ENCODE results near the gene TMEM61.
"Not testable (repeated sequence)": the region's sequence is repeated elsewhere in the genome, so short reads cannot be mapped to it uniquely, and the experiment has no call there.

TMEM61 gene

GRCh38 chr1:54962612-54963395, 17.6 kb upstream of the TMEM61 start:
- no peak for DNase-seq (ENCODE audit: low read depth)

- not testable (repeated sequence) for DNase-seq (ENCODE audit: low read depth)
Measured at GRCh38 chr1:54963829-54964228, 16.6 kb upstream of the TMEM61 start.

- DNase-seq (ENCODE audit: low read depth): no peak
Measured at GRCh38 chr1:54965624-54966340, 14.6 kb upstream of the TMEM61 start.

GRCh38 chr1:54967372-54967771, 13.1 kb upstream of the TMEM61 start:
- DNase-seq (ENCODE audit: low read depth): no peak

DNA sequence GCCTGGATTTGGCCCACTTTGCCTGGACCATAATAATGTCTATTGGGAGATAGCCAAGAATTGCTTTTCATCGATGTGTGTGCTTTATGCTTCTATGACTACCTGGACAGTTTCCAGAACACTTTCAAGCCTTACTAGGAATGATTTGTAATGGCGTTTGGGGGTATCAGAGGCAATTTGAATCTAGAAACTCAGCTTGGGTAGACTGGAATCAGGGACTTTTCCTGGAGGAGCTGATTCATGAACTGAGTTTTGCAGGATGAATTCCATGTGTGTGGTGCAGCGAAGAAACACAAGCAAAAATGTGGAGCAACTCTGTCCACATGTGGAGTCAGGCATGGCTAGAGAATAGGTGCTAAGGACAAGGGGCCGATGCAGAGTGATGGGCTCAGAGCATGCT, 11.9 kb upstream of the TMEM61 start:
- no peak for DNase-seq (ENCODE audit: low read depth)

DNA sequence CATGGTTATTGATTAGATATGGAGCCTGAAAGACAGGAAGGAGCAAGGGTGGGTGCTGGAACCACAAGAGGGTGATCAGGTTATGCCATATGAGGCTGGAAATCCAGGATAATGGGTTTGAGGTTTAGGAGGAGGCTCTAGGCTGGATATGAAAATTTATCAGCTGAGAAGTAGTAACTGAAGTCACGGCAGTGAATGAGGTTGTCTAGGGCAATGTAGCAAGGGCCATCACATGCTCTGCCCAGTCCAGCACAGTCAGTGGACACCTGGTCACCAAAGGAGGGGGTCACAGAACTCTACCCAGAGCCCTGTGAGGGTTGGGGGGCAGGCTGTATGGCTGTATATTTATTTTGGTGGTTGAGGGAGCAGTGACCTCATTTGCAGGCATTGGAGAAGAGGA, 10.5 kb upstream of the TMEM61 start:
- DNase-seq (ENCODE audit: low read depth): no peak

- no peak for DNase-seq (ENCODE audit: low read depth)
Measured at GRCh38 chr1:54970901-54971300, 9.5 kb upstream of the TMEM61 start.

GRCh38 chr1:54971317-54971791, 9.1 kb upstream of the TMEM61 start:
- no peak for DNase-seq (ENCODE audit: low read depth)

GRCh38 chr1:54972436-54972835, 8.0 kb upstream of the TMEM61 start:
- DNase-seq (ENCODE audit: low read depth): no peak

- no peak for DNase-seq (ENCODE audit: low read depth)
Measured at GRCh38 chr1:54973205-54973921, 7.1 kb upstream of the TMEM61 start.

GRCh38 chr1:54975356-54976108, 4.9 kb upstream of the TMEM61 start:
- DNase-seq (ENCODE audit: low read depth): no peak

DNA sequence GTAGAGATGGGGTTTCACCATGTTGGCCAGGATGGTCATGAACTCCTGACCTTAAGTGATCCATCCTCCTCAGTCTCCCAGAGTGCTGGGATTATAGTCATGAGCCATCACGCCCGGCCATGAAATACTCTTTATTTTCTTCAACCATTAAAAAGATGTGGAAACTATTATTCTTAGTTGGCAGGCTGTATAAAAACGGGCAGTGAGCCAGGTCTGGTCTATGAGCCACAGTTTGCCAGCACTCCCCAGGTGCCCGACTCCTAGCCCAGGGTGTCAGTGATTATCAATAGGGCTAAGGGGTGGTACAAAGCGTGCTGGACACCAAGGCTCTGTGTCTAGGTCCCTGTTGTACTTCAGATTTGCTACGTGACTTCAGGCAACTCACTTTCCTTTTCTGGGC, 3.7 kb upstream of the TMEM61 start:
- DNase-seq (ENCODE audit: low read depth): no peak

DNA sequence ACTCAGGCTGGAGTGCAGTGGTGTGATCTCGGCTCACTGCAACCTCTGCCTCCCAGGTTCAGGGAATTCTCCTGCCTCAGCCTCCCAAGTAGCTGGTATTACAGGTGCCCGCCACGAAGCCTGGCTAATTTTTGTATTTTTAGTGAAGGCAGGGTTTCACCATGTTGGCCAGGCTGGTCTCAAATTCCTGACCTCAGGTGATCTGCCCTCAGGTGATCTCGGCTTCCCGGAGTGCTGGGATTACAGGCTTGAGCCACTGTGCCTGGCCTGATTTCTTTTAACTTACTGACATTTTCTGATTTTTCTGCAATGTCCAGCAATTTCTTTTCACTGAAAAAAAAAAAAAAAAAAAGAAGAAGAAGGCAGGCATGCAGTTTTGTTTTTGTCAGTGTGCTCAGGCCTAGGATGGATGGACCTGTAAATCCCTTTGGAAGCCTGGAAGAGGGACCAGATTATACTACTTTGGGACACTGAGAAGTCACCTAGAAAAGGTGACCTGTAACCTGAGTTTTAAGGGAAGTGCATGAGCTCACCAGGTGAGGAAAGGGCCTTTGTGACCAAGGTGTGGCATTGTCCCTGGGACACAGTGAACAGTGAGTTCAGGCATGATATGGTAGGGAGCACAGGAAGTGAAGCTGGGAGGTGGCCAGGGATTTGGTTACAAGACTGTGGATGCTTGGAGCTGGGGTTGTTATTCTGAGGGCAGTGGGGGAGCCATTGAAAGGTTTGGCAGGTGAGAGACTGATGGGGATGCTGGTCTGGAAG, 2.7 kb upstream of the TMEM61 start:
- DNase-seq (ENCODE audit: low read depth): no peak

- no peak for DNase-seq (ENCODE audit: low read depth)
Measured at GRCh38 chr1:54978528-54979326, 1.7 kb upstream of the TMEM61 start.

GRCh38 chr1:54979327-54979891, 1.0 kb upstream of the TMEM61 start:
- DNase-seq (ENCODE audit: low read depth): no peak

- DNase-seq (ENCODE audit: low read depth): no peak
Measured at GRCh38 chr1:54980046-54980527, 341 bp upstream of the TMEM61 start.

- no peak for DNase-seq (ENCODE audit: low read depth)
Measured at GRCh38 chr1:54981466-54981865, 1.0 kb downstream of the TMEM61 start.

GRCh38 chr1:54982739-54983138, 2.3 kb downstream of the TMEM61 start:
- DNase-seq (ENCODE audit: low read depth): no peak

GRCh38 chr1:54984131-54984842, 3.9 kb downstream of the TMEM61 start:
- no peak for DNase-seq (ENCODE audit: low read depth)

Data from activated T-helper 1 cell treated with Interleukin-2 at 50 U/mL for 16 hours (primary cell).